Measurements from ENCODE around the gene CHP1. TPM values are rescaled to one million over a fixed set of nuclear protein-coding genes. Genes with fewer than 3 reads are reported as not detected.
"Not testable (repeated sequence)": the region's sequence is repeated elsewhere in the genome, so short reads cannot be mapped to it uniquely, and the experiment has no call there.

The CHP1 gene
- total and polyA plus RNA-seq, 12 donors: 22.5 to 133 (median 113) TPM

GRCh38 chr15:41309226-41309905 lies 78.3 kb downstream of the CHP1 start:
- intact Hi-C loops (cut with DNase I): no loop called here
- ATAC-seq: no peak
- no peak for DNase-seq
- Histone ChIP-seq H3K4me3 (no peak overlapping the region), H3K27ac (no peak overlapping the region), H3K4me1 (no peaks in the 10 kb centered on the region), H3K9me3 (no peaks in the 10 kb centered on the region), H3K27me3 (no peaks in the 10 kb centered on the region), H3K36me3 (peaks cover 0 to 47% (median 9%) of the 10 kb centered on the region in 9 donors)
- no peak for TF ChIP-seq CTCF (IDR thresholded peaks at IDR 0.05)
- 97 to 99% methylated on average over 2 of the region's 2 CpGs for WGBS, 2 donors

GRCh38 chr15:41320805-41321330 lies 89.8 kb downstream of the CHP1 start:
- H3K36me3 ChIP-seq; H3K27me3 ChIP-seq; H3K27ac ChIP-seq; H3K9me3 ChIP-seq; ATAC-seq; DNase-seq; H3K4me1 ChIP-seq; H3K4me3 ChIP-seq; intact Hi-C loops (cut with DNase I): not testable (repeated sequence)
- 98 to 99% methylated on average over 36 to 38 of the region's 39 CpGs for WGBS, 2 donors

- TF ChIP-seq CTCF (IDR thresholded peaks at IDR 0.05): no peak
- no peak for ATAC-seq
- H3K9me3 ChIP-seq: no peaks in the 10 kb centered on the region
- no peaks in the 10 kb centered on the region for H3K4me1 ChIP-seq
- H3K27me3 ChIP-seq: no peaks in the 10 kb centered on the region
- no peak overlapping the region for H3K27ac ChIP-seq
- no peak for DNase-seq
- intact Hi-C loops (cut with DNase I): no loop called here
- 98 to 100% methylated on average over 1 of the region's 1 CpG for WGBS, 2 donors
- no peak overlapping the region for H3K4me3 ChIP-seq
- peaks cover 0 to 3% (median 0%) of the 10 kb centered on the region in 9 donors for H3K36me3 ChIP-seq
These were observed 92.5 kb downstream of the CHP1 start for GRCh38 chr15:41323611-41324010.

- TF ChIP-seq CTCF (IDR thresholded peaks at IDR 0.05): no peak
- no peak for DNase-seq
- peaks cover 0 to 39% (median 11%) of the 10 kb centered on the region in 9 donors for H3K4me1 ChIP-seq
- 77 to 79% methylated on average over 6 of the region's 6 CpGs for WGBS, 2 donors
- H3K9me3 ChIP-seq: no peaks in the 10 kb centered on the region
- intact Hi-C loops (cut with DNase I): loop anchor here in 2 of 10 donors (5.0 kb wide), 3 partner anchors 49 to 429 kb away; partner anchors contain the start of gene INO80 (in 1 of the 2)
- H3K27me3 ChIP-seq: no peaks in the 10 kb centered on the region
- no peak for ATAC-seq
- H3K4me3 ChIP-seq: peak overlapping the region in 2 of 10 donors; percentile 84
- H3K36me3 ChIP-seq: no peaks in the 10 kb centered on the region
- no peak overlapping the region for H3K27ac ChIP-seq
These were observed 100.2 kb downstream of the CHP1 start for GRCh38 chr15:41331281-41331680.

Other genes with a start within 250 kb of the CHP1 start
- gene INO80, start 115.0 kb upstream of the CHP1 start, total RNA-seq: 10 to 100 TPM; 10.0 to 14.8 (median 12.2) TPM
- gene INO80, start 115.0 kb upstream of the CHP1 start, polyA plus RNA-seq: 1 to 10 TPM; 4.8 to 7.7 TPM
- not detected for gene EXD1, start 511 bp upstream of the CHP1 start, total RNA-seq
- not detected for gene EXD1, start 511 bp upstream of the CHP1 start, polyA plus RNA-seq
- 1 to 10 TPM in 1 of 10 donors, under 1 TPM in 4, not detected in 5; 0.18 to 1.0 (median 0.23) TPM for gene OIP5, start 101.3 kb downstream of the CHP1 start, total RNA-seq
- gene OIP5, start 101.3 kb downstream of the CHP1 start, polyA plus RNA-seq: under 1 TPM in 1 of 2 donors, not detected in 1; 0.33 TPM
- gene NUSAP1, start 101.6 kb downstream of the CHP1 start, total RNA-seq: 10 to 100 TPM in 1 of 10 donors, 1 to 10 TPM in 6, under 1 TPM in 3; 0.81 to 16.6 (median 1.6) TPM
- under 1 TPM; 0.66 to 0.74 TPM for gene NUSAP1, start 101.6 kb downstream of the CHP1 start, polyA plus RNA-seq
- gene NDUFAF1, start 171.2 kb downstream of the CHP1 start, total RNA-seq: 10 to 100 TPM; 27.1 to 63.9 (median 44.8) TPM
- 10 to 100 TPM; 34.4 to 45.3 TPM for gene NDUFAF1, start 171.2 kb downstream of the CHP1 start, polyA plus RNA-seq
- 10 to 100 TPM; 25.8 to 38.0 (median 31.4) TPM for gene RTF1, start 185.8 kb downstream of the CHP1 start, total RNA-seq
- 10 to 100 TPM; 10.8 to 19.1 TPM for gene RTF1, start 185.8 kb downstream of the CHP1 start, polyA plus RNA-seq

All from heart right ventricle (tissue), 16 donors.